ENCODE measurements around the gene MUC12.

DNA sequence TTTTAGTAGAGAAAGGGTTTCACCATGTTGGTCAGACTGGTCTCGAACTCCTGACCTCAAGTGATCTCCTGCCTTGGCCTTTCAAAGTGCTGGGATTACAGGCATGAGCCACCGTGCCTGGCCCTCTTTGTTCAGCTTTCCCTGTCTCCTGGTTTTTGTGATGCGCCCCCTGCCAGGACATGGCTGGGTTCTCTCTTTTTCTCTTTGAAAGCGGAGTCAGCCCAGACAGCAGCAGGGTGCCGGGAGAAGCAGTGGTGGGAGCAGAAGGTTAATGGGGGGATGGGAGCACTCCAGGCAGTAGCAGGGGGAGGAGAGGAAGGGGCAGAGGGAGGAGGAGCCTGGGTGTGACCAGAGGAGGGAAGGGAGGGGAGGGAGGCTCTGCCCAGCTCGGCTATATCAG is 18.2 kb upstream of the MUC12 start:
- TF ChIP-seq, protein P1, sequence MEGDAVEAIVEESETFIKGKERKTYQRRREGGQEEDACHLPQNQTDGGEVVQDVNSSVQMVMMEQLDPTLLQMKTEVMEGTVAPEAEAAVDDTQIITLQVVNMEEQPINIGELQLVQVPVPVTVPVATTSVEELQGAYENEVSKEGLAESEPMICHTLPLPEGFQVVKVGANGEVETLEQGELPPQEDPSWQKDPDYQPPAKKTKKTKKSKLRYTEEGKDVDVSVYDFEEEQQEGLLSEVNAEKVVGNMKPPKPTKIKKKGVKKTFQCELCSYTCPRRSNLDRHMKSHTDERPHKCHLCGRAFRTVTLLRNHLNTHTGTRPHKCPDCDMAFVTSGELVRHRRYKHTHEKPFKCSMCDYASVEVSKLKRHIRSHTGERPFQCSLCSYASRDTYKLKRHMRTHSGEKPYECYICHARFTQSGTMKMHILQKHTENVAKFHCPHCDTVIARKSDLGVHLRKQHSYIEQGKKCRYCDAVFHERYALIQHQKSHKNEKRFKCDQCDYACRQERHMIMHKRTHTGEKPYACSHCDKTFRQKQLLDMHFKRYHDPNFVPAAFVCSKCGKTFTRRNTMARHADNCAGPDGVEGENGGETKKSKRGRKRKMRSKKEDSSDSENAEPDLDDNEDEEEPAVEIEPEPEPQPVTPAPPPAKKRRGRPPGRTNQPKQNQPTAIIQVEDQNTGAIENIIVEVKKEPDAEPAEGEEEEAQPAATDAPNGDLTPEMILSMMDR (IDR thresholded peaks at IDR 0.05), result no peak
- no peak for TF ChIP-seq POLR2AphosphoS5 (IDR thresholded peaks at IDR 0.05; ENCODE audit: low read depth, low read length)
- TF ChIP-seq, protein P2, sequence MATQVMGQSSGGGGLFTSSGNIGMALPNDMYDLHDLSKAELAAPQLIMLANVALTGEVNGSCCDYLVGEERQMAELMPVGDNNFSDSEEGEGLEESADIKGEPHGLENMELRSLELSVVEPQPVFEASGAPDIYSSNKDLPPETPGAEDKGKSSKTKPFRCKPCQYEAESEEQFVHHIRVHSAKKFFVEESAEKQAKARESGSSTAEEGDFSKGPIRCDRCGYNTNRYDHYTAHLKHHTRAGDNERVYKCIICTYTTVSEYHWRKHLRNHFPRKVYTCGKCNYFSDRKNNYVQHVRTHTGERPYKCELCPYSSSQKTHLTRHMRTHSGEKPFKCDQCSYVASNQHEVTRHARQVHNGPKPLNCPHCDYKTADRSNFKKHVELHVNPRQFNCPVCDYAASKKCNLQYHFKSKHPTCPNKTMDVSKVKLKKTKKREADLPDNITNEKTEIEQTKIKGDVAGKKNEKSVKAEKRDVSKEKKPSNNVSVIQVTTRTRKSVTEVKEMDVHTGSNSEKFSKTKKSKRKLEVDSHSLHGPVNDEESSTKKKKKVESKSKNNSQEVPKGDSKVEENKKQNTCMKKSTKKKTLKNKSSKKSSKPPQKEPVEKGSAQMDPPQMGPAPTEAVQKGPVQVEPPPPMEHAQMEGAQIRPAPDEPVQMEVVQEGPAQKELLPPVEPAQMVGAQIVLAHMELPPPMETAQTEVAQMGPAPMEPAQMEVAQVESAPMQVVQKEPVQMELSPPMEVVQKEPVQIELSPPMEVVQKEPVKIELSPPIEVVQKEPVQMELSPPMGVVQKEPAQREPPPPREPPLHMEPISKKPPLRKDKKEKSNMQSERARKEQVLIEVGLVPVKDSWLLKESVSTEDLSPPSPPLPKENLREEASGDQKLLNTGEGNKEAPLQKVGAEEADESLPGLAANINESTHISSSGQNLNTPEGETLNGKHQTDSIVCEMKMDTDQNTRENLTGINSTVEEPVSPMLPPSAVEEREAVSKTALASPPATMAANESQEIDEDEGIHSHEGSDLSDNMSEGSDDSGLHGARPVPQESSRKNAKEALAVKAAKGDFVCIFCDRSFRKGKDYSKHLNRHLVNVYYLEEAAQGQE (IDR thresholded peaks at IDR 0.05; ENCODE audit: insufficient read depth in 1 of 2, low read depth in 2 of 2, low read length in 1 of 2), result no peak
